HFF-Myc (cell line): ENCODE data around the gene TRRAP.
A peak's percentile ranks its signal among the peaks of the same experiment; 100 is the strongest.

ENCODE experiments used
- DNase-seq: peaks from one replicate; pipeline ENCODE4 v3.0.0-alpha.2; 2011; ENCODE audit warnings: low read depth; ENCODE audit errors: extremely low read depth
- H3K4me3 ChIP-seq: replicated peaks from 2 replicates; pipeline ENCODE4 v1.5.1; 2011; ENCODE audit warnings: low read depth, mild to moderate bottlenecking, control low read depth, low read length
- CTCF ChIP-seq: IDR thresholded peaks from 2 replicates; pipeline ENCODE4 v1.5.1; 2012; ENCODE audit warnings: mild to moderate bottlenecking, low read depth, low read length, control low read depth; ENCODE audit errors: missing control alignments

Gene TRRAP

GRCh38 chr7:98921608-98922372 lies 43.5 kb downstream of the TRRAP start:
- peak; percentile 19 for TF ChIP-seq CTCF
- no peak overlapping the region for H3K4me3 ChIP-seq
- DNase-seq: no peak

GRCh38 chr7:98922392-98923187 lies 44.3 kb downstream of the TRRAP start:
- no peak overlapping the region for H3K4me3 ChIP-seq
- no peak for DNase-seq
- no peak for TF ChIP-seq CTCF

GRCh38 chr7:98923512-98923911 lies 45.2 kb downstream of the TRRAP start:
- no peak for TF ChIP-seq CTCF

GRCh38 chr7:98927125-98927524 lies 48.8 kb downstream of the TRRAP start:
- DNase-seq: no peak
- TF ChIP-seq CTCF: no peak
- H3K4me3 ChIP-seq: no peak overlapping the region

More at GRCh38 chr7:98923512-98923911, 45.2 kb downstream of the TRRAP start:
- DNase-seq: no peak
- no peak overlapping the region for H3K4me3 ChIP-seq

GRCh38 chr7:98930464-98930863 lies 52.1 kb downstream of the TRRAP start:
- DNase-seq: no peak
- no peak overlapping the region for H3K4me3 ChIP-seq

GRCh38 chr7:98930921-98931320 lies 52.6 kb downstream of the TRRAP start:
- DNase-seq: no peak
- H3K4me3 ChIP-seq: no peak overlapping the region
- TF ChIP-seq CTCF: no peak

More at GRCh38 chr7:98930464-98930863, 52.1 kb downstream of the TRRAP start:
- no peak for TF ChIP-seq CTCF
